ENCODE results near the gene EIF2AK2.

DNA sequence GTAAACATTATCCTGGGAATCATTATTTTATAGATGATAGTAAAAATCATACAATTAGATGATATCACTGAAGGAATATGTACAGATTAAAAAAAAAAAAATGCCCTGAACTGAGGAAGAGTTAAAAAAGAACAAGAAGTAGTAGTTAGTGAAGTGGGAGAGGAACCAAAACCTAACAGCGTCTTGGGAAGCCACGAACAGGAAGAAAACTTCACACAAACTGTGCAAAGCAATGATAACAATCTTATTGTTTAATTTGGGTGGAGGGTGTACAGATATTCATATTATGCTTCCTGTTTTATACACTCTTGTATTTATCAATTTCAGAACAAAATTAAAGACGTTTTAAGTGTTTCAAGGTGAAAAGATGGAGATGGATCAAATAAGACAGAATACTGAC, 76.1 kb downstream of the EIF2AK2 start:
- TF ChIP-seq, protein P1, sequence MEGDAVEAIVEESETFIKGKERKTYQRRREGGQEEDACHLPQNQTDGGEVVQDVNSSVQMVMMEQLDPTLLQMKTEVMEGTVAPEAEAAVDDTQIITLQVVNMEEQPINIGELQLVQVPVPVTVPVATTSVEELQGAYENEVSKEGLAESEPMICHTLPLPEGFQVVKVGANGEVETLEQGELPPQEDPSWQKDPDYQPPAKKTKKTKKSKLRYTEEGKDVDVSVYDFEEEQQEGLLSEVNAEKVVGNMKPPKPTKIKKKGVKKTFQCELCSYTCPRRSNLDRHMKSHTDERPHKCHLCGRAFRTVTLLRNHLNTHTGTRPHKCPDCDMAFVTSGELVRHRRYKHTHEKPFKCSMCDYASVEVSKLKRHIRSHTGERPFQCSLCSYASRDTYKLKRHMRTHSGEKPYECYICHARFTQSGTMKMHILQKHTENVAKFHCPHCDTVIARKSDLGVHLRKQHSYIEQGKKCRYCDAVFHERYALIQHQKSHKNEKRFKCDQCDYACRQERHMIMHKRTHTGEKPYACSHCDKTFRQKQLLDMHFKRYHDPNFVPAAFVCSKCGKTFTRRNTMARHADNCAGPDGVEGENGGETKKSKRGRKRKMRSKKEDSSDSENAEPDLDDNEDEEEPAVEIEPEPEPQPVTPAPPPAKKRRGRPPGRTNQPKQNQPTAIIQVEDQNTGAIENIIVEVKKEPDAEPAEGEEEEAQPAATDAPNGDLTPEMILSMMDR (conservative IDR thresholded peaks at IDR 0.05; ENCODE audit: low read depth in 2 of 2): no peak
- no peak for TF ChIP-seq POLR2AphosphoS5 (IDR thresholded peaks at IDR 0.05; ENCODE audit: low read depth)
- no peak for TF ChIP-seq EZH2 (IDR thresholded peaks at IDR 0.05; ENCODE audit: low read depth, unreplicated experiment)
- no peak for TF ChIP-seq JUNB (IDR thresholded peaks at IDR 0.05; ENCODE audit: unreplicated experiment)
- no peak for TF ChIP-seq CREB1 (CRISPR knock-in tag; IDR thresholded peaks at IDR 0.05; ENCODE audit: low read depth)
- TF ChIP-seq, protein P2, sequence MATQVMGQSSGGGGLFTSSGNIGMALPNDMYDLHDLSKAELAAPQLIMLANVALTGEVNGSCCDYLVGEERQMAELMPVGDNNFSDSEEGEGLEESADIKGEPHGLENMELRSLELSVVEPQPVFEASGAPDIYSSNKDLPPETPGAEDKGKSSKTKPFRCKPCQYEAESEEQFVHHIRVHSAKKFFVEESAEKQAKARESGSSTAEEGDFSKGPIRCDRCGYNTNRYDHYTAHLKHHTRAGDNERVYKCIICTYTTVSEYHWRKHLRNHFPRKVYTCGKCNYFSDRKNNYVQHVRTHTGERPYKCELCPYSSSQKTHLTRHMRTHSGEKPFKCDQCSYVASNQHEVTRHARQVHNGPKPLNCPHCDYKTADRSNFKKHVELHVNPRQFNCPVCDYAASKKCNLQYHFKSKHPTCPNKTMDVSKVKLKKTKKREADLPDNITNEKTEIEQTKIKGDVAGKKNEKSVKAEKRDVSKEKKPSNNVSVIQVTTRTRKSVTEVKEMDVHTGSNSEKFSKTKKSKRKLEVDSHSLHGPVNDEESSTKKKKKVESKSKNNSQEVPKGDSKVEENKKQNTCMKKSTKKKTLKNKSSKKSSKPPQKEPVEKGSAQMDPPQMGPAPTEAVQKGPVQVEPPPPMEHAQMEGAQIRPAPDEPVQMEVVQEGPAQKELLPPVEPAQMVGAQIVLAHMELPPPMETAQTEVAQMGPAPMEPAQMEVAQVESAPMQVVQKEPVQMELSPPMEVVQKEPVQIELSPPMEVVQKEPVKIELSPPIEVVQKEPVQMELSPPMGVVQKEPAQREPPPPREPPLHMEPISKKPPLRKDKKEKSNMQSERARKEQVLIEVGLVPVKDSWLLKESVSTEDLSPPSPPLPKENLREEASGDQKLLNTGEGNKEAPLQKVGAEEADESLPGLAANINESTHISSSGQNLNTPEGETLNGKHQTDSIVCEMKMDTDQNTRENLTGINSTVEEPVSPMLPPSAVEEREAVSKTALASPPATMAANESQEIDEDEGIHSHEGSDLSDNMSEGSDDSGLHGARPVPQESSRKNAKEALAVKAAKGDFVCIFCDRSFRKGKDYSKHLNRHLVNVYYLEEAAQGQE (IDR thresholded peaks at IDR 0.05; ENCODE audit: unreplicated experiment): no peak
- TF ChIP-seq EZH2phosphoT487 (IDR thresholded peaks at IDR 0.05; ENCODE audit: unreplicated experiment): no peak
- TF ChIP-seq, protein P3, sequence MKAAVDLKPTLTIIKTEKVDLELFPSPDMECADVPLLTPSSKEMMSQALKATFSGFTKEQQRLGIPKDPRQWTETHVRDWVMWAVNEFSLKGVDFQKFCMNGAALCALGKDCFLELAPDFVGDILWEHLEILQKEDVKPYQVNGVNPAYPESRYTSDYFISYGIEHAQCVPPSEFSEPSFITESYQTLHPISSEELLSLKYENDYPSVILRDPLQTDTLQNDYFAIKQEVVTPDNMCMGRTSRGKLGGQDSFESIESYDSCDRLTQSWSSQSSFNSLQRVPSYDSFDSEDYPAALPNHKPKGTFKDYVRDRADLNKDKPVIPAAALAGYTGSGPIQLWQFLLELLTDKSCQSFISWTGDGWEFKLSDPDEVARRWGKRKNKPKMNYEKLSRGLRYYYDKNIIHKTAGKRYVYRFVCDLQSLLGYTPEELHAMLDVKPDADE (IDR thresholded peaks at IDR 0.05): no peak
- TF ChIP-seq NANOG (IDR thresholded peaks at IDR 0.05; ENCODE audit: borderline replicate concordance): no peak
- TF ChIP-seq ZNF331 (CRISPR knock-in tag; IDR thresholded peaks at IDR 0.05; ENCODE audit: low read depth): no peak
- no peak for TF ChIP-seq STAT1 (IDR thresholded peaks at IDR 0.05; ENCODE audit: unreplicated experiment)
- TF ChIP-seq, protein P4, sequence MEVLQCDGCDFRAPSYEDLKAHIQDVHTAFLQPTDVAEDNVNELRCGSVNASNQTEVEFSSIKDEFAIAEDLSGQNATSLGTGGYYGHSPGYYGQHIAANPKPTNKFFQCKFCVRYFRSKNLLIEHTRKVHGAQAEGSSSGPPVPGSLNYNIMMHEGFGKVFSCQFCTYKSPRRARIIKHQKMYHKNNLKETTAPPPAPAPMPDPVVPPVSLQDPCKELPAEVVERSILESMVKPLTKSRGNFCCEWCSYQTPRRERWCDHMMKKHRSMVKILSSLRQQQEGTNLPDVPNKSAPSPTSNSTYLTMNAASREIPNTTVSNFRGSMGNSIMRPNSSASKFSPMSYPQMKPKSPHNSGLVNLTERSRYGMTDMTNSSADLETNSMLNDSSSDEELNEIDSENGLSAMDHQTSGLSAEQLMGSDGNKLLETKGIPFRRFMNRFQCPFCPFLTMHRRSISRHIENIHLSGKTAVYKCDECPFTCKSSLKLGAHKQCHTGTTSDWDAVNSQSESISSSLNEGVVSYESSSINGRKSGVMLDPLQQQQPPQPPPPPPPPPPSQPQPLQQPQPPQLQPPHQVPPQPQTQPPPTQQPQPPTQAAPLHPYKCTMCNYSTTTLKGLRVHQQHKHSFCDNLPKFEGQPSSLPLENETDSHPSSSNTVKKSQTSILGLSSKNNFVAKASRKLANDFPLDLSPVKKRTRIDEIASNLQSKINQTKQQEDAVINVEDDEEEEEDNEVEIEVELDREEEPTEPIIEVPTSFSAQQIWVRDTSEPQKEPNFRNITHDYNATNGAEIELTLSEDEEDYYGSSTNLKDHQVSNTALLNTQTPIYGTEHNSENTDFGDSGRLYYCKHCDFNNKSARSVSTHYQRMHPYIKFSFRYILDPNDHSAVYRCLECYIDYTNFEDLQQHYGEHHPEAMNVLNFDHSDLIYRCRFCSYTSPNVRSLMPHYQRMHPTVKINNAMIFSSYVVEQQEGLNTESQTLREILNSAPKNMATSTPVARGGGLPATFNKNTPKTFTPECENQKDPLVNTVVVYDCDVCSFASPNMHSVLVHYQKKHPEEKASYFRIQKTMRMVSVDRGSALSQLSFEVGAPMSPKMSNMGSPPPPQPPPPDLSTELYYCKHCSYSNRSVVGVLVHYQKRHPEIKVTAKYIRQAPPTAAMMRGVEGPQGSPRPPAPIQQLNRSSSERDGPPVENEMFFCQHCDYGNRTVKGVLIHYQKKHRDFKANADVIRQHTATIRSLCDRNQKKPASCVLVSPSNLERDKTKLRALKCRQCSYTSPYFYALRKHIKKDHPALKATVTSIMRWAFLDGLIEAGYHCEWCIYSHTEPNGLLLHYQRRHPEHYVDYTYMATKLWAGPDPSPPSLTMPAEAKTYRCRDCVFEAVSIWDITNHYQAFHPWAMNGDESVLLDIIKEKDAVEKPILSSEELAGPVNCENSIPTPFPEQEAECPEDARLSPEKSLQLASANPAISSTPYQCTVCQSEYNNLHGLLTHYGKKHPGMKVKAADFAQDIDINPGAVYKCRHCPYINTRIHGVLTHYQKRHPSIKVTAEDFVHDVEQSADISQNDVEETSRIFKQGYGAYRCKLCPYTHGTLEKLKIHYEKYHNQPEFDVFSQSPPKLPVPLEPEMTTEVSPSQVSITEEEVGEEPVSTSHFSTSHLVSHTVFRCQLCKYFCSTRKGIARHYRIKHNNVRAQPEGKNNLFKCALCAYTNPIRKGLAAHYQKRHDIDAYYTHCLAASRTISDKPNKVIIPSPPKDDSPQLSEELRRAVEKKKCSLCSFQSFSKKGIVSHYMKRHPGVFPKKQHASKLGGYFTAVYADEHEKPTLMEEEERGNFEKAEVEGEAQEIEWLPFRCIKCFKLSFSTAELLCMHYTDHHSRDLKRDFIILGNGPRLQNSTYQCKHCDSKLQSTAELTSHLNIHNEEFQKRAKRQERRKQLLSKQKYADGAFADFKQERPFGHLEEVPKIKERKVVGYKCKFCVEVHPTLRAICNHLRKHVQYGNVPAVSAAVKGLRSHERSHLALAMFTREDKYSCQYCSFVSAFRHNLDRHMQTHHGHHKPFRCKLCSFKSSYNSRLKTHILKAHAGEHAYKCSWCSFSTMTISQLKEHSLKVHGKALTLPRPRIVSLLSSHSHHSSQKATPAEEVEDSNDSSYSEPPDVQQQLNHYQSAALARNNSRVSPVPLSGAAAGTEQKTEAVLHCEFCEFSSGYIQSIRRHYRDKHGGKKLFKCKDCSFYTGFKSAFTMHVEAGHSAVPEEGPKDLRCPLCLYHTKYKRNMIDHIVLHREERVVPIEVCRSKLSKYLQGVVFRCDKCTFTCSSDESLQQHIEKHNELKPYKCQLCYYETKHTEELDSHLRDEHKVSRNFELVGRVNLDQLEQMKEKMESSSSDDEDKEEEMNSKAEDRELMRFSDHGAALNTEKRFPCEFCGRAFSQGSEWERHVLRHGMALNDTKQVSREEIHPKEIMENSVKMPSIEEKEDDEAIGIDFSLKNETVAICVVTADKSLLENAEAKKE (CRISPR knock-in tag; IDR thresholded peaks at IDR 0.05): no peak
